Neural progenitor cell (in vitro differentiated cells): ENCODE measurements around the gene GLUL.

Experiments
- EZH2 ChIP-seq: fragments of 200-600 bp; sonication (generic); IDR thresholded peaks from 2 replicates; pipeline ENCODE4 v1.6.1; 2017; ENCODE audit warnings: antibody characterized with exemption, mild to moderate bottlenecking, moderate library complexity
- EZH2phosphoT487 ChIP-seq: fragments of 200-600 bp; sonication (generic); IDR thresholded peaks from 2 replicates; pipeline ENCODE4 v1.6.1; 2017; ENCODE audit warnings: antibody characterized with exemption
- TF ChIP-seq, protein P1 (sequence below): fragments of 200-600 bp; sonication (generic); IDR thresholded peaks from 2 replicates; pipeline ENCODE4 v1.5.1; 2017; ENCODE audit warnings: antibody characterized with exemption, mild to moderate bottlenecking

DNA sequence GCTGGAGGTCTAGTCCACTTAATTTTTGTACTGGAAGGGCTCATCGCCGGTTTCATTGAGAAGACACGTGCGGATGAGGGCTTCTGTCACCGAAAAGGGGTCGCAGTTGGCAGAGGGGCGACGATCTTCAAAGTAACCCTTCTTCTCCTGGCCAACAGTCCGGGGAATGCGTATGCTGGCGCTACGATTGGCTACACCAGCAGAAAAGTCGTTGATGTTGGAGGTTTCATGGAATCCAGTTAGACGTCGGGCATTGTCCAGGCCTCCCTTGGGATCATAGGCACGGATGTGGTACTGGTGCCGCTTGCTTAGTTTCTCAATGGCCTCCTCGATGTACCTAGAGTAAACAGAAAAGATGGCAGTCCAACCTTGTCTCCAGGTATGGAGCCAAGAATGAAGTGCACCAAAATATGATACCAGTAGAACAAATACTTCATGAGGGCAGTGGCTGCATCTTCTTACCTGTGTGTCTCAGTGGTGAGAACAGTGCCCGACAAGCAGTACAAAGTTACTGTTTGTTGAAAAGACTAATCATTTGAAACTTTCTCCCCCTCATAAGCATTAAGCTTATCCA is 7.1 kb downstream of the GLUL start:
- TF ChIP-seq, protein P1, sequence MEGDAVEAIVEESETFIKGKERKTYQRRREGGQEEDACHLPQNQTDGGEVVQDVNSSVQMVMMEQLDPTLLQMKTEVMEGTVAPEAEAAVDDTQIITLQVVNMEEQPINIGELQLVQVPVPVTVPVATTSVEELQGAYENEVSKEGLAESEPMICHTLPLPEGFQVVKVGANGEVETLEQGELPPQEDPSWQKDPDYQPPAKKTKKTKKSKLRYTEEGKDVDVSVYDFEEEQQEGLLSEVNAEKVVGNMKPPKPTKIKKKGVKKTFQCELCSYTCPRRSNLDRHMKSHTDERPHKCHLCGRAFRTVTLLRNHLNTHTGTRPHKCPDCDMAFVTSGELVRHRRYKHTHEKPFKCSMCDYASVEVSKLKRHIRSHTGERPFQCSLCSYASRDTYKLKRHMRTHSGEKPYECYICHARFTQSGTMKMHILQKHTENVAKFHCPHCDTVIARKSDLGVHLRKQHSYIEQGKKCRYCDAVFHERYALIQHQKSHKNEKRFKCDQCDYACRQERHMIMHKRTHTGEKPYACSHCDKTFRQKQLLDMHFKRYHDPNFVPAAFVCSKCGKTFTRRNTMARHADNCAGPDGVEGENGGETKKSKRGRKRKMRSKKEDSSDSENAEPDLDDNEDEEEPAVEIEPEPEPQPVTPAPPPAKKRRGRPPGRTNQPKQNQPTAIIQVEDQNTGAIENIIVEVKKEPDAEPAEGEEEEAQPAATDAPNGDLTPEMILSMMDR: no peak
- TF ChIP-seq EZH2 (no peak), EZH2phosphoT487 (no peak)
